GM21381 (cell line): ENCODE data around the gene DDX24.

Experiments used
- ATAC-seq: cut with Tn5 transposase; IDR thresholded peaks from one replicate; pipeline ENCODE4 v1.9.1; 2021; ENCODE audit warnings: mild to moderate bottlenecking, moderate library complexity; ENCODE audit not compliant: unreplicated experiment

Gene DDX24

GRCh38 chr14:94115058-94115591 is 34.1 kb upstream of the DDX24 start:
- no peak for ATAC-seq

- no peak for ATAC-seq
Observed at GRCh38 chr14:94114589-94115057, 33.6 kb upstream of the DDX24 start.

DNA sequence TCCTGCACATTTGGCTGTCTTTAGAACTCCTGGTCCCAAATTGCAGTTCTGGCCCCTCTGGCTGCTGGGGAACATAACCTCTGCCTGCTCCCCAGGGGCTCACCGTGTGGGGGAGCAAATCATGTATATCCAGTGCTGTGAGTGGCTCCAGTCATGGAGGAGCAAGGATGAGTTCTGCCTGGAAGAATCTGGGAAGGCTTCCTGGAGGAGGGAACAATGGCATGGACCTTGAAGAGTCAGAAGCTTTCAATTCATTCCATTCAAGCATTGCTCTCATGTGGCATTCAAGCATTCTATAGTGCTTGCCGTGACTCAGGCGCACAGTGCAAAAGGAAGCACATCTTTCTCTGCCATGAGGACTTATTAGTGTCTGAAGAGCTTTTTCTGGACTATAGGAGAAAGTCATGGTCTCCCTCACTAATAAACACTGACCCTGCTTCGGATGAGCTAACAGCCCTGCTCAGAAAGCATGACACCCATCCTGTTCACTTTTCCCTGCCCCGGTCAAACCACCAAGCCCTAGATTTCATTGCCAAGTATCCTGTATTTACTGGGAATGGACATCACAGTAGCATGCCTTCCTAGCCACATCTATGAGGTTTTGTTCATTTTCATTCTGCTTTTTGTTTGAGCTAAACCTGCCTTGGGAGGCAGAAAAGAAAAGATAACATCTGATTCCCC is 33.0 kb upstream of the DDX24 start:
- no peak for ATAC-seq

DNA sequence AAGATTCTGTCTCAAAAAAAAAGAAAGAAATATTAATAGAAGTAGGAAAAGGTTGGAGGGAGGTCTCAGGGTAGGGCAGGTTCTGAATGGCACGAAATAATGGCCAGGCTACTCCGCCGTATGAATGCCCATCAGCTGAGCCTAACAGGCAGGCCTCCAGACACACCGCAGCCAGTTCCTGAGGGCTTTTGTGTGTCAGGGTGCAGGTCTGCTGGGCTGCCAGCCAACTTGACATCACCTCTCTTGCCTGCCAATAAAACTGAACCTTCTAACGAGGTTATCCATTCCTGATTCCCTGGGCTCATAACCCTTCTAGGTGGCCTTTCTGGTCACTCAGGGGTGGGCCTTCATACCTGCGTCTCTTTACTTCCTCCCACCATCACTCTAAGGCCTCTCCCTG is 32.5 kb upstream of the DDX24 start:
- no peak for ATAC-seq

- no peak for ATAC-seq
Observed at GRCh38 chr14:94113073-94113472, 32.1 kb upstream of the DDX24 start.

DNA sequence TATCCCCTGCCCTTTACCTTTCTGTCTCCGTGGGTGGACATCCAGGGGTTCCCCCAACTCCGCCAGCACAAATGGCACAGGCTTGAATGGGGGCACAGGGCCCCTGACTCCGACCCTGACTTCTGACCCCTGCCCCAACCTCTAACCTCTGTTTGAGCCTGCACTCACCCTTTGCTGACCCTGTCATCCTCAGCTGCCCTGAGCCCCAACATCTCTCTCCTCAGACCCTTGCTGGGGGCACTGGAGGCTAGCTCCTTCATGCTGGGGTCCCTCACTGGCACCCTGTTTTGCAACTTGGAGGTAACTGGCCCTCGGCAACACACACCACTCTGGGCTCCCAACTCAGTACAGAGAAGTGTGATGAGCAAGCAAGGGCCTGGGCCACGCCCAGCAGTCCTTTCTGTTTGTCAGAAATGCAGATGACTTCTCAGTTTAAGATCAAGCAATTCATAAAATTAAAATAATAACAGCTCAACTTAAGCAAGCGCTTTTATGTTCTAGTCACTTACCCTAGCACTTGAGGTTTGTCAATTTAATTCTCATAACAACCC is 31.6 kb upstream of the DDX24 start:
- ATAC-seq, result no peak

DNA sequence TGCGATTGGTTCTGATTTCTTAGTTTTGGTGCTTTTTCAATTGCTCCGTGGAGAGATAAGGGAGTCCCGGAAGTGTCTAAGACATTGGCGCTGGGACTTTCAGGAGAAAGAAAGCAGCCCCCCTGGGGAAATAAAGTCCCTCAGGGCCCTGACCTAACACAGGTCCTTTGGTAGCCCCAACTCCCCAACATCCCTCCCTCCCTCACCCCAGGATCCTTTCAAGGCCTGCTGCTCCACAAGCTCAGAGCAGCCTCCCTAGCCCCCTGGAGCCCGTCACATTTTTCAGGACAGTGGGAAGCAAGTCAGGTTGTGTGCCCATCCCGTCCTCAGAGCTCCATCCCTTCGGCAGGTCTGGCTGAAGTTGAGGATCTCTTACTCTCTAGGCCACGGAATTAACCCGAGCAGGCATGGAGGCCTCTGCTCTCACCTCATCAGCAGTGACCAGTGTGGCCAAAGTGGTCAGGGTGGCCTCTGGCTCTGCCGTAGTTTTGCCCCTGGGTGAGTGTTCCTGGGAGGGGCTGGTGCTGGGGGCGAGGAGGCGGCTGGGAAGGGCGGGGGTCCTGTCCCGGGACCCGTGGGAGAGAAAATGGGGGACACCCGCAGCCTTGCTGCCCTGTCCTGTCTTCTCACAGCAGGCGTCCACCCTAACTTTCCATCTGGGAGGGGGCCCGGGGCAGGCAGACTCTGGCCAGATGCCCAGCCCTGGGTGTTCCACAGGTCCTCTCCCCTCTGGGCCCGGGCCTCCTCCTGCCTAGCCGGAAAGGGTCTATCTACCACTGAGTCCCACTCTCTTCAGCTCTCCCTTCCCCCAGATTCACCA is 30.5 kb upstream of the DDX24 start:
- ATAC-seq, result no peak

- no peak for ATAC-seq
Observed at GRCh38 chr14:94110552-94111181, 29.7 kb upstream of the DDX24 start, which contains the start of gene IFI27. Gene IFI27, plus strand, starts transcription at chr14:94110736.

DNA sequence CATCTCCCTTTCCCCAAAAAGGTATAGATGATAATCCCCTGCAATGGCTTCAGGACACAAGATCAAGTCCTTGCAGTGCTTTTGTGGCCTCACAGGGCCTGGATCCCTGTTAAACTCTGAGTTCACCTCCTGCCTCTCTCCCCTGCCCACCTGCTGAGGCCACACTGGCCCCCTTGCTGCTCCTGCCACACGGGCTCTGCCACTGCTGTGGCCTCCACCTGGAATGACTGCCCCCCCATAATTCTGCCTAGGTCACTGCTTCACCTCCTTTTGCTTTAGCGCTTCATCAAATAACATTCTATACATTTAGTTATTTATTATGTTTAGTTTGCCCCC is 28.9 kb upstream of the DDX24 start:
- no peak for ATAC-seq

- no peak for ATAC-seq
Observed at GRCh38 chr14:94104731-94105130, 23.7 kb upstream of the DDX24 start.

GRCh38 chr14:94103554-94104150 is 22.6 kb upstream of the DDX24 start:
- ATAC-seq, result no peak

DNA sequence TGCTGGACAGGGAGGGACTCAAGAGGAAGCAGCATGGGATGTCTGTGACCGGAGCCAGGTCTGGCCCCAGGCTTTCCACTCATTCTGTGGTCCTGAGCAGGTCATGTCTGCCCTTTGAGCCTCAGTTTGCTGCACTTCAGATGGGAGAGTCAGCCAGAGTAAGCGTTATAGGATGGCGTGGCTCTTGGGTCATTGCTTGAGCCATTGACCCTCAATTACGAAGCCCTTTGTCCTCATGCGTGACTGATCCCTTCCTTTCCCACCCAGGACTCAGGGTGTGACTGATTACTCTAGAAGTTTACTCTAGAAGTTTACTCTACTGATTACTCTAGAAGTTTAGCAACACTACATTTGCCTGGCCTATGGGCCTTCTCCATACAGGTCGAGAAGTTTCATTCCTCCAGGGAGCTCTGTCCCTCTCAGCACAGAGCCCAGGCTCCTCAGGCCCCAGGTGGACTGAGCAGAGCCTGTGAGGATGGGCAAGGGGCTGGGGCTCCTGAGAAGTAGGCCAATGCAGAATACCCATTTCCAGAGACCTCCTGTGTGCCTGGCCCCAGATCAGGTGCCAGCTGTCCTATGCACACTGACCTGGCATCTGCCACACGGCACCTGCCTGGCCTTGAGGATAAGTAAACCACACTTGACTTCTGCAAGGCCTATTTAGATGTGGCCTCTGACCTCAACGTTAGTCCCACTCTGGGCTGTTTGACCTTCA is 21.9 kb upstream of the DDX24 start:
- no peak for ATAC-seq

- no peak for ATAC-seq
Observed at GRCh38 chr14:94101748-94102147, 20.7 kb upstream of the DDX24 start.

- ATAC-seq, result no peak
Observed at GRCh38 chr14:94100847-94101246, 19.8 kb upstream of the DDX24 start.

GRCh38 chr14:94099006-94099405 is 18.0 kb upstream of the DDX24 start:
- no peak for ATAC-seq

GRCh38 chr14:94098326-94098992 is 17.5 kb upstream of the DDX24 start:
- ATAC-seq, result no peak

DNA sequence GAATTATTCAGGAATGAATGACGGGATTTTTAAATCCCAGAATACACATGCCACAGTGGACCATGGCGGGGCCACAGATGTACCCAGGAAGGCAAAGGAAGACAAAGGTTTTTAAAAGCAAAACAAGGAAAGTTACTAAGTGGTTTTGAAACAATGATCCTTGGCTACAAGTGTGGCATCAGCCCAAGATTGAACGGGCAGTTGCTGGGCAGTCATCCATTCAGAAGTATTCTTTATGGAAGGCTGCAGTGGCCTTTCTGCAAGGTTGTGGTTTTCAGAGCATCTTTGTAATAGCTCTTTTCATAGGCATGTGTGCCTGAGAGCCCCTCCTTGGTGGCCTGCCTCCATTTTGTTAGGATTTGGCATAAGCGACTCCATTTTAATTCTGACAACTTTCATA is 16.1 kb upstream of the DDX24 start:
- no peak for ATAC-seq

DNA sequence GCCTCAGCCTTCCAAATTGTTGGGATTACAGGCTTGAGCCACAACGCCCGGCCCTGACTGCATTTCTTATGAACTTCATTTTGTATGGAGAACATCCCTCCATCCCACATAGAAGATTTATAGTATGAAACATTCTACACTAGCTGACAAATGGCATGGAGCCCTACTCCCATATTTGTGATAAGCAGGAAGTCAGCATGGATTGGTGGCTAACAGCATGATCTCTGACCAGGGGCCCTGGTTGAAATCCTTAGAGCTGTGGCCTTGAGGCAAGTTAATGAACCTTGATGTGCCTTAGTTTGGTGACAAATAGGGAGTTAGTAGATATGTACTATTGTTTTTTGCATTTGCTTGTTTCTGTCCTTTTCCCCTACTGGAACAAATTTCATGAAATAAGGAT is 12.4 kb upstream of the DDX24 start:
- no peak for ATAC-seq

DNA sequence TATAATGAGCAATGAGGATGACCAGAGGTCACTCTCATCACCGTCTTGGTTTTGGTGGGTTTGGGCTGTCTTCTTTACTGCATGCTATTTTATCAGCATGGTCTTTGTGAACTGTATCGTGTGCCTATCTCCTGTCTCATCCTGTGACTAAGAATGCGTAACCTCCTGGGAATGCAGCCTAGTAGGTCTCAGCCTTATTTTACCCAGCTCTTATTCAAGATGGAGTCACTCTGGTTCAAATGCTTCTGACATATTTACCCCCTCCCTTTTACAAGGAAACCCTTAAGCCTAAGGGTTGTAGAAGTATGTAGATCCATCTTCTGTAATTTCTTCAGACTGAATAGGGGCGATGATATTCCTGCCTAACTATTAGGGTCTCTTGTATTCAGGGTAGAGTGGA is 8.5 kb upstream of the DDX24 start:
- no peak for ATAC-seq

- ATAC-seq, result no peak
Observed at GRCh38 chr14:94088516-94088915, 7.5 kb upstream of the DDX24 start.
